HEK293 (cell line): Measurements from ENCODE around the gene TMEM176A.

Experiments used
- CTCF ChIA-PET: fragments of 350-600 bp; formaldehyde crosslinking; extraction: SDS; loops from one replicate; lab custom pipeline; 2021; ENCODE audit warnings: antibody characterized with exemption; lab: Yijun Ruan, JAX
- POLR2A ChIA-PET: fragments of 300-600 bp; formaldehyde crosslinking; extraction: SDS; loops from one replicate; lab custom pipeline; 2020; ENCODE audit warnings: antibody characterized with exemption, inconsistent platforms; lab: Yijun Ruan, JAX
- H3K27ac ChIP-seq: fragments of 200-500 bp; sonication (Bioruptor generic); 2 replicates; pipeline ENCODE4 v1.5.1; 2014; ENCODE audit warnings: low read depth, low read length, control low read depth, inconsistent platforms; ENCODE audit errors: extremely low read depth
- H3K36me3 ChIP-seq, 2 experiments: fragments of 200-500 bp in 1 of 2; sonication (Bioruptor generic) in 1 of 2; 1 replicate in 1 of 2; 2 replicates in 1 of 2; pipeline ENCODE4 v1.5.1; 2014 to 2017; ENCODE audit warnings: inconsistent platforms in 2 of 2, low read length in 2 of 2; ENCODE audit not compliant: control insufficient read depth in 2 of 2, insufficient read depth in 1 of 2
- H3K4me1 ChIP-seq: fragments of 200-500 bp; sonication (Bioruptor generic); 2 replicates; pipeline ENCODE4 v1.5.1; 2014; ENCODE audit warnings: mild to moderate bottlenecking, low read length, inconsistent platforms; ENCODE audit not compliant: control insufficient read depth, insufficient read depth
- H3K4me3 ChIP-seq: 2 replicates; pipeline ENCODE4 v1.5.1; 2011; ENCODE audit warnings: low read depth, mild to moderate bottlenecking, control low read depth, low read length, moderate library complexity
- H3K9me3 ChIP-seq: fragments of 200-500 bp; sonication (Bioruptor generic); 2 replicates; pipeline ENCODE4 v1.5.1; 2014; ENCODE audit warnings: low read depth, low read length, inconsistent platforms; ENCODE audit not compliant: control insufficient read depth, insufficient read depth
- CTCF ChIP-seq: fragments of 450-650 bp; formaldehyde crosslinking; IDR thresholded peaks from 2 replicates; pipeline ENCODE4 v1.5.1; 2016; ENCODE audit warnings: missing biosample characterization, missing genetic modification characterization
- ZNF146 ChIP-seq: fragments of 450-650 bp; formaldehyde crosslinking; IDR thresholded peaks from 2 replicates; pipeline ENCODE4 v1.5.1; 2016; ENCODE audit warnings: missing biosample characterization, missing genetic modification characterization
- ZNF350 ChIP-seq: fragments of 450-650 bp; formaldehyde crosslinking; IDR thresholded peaks from 2 replicates; pipeline ENCODE4 v1.5.0; 2017; ENCODE audit warnings: missing biosample characterization, mild to moderate bottlenecking, missing genetic modification characterization
- ZNF366 ChIP-seq: fragments of 450-650 bp; formaldehyde crosslinking; conservative IDR thresholded peaks from 2 replicates; pipeline ENCODE4 v1.5.1; 2016; ENCODE audit warnings: missing biosample characterization, missing genetic modification characterization
- ZNF37A ChIP-seq: fragments of 450-650 bp; IDR thresholded peaks from 2 replicates; pipeline ENCODE4 v1.5.1; 2018; ENCODE audit warnings: missing biosample characterization, missing genetic modification characterization
- ZNF654 ChIP-seq: fragments of 450-650 bp; formaldehyde crosslinking; IDR thresholded peaks from 2 replicates; pipeline ENCODE4 v1.5.1; 2016; ENCODE audit warnings: low read depth, missing biosample characterization, missing genetic modification characterization
- ZNF677 ChIP-seq: fragments of 450-650 bp; IDR thresholded peaks from 2 replicates; pipeline ENCODE4 v1.5.0; 2018; ENCODE audit warnings: missing biosample characterization, mild to moderate bottlenecking, missing genetic modification characterization, moderate library complexity
- ZNF830 ChIP-seq: fragments of 450-650 bp; IDR thresholded peaks from 2 replicates; pipeline ENCODE4 v1.5.0; 2018; ENCODE audit warnings: missing biosample characterization, missing genetic modification characterization, low read depth, mild to moderate bottlenecking, moderate library complexity
- ZNF837 ChIP-seq: fragments of 450-650 bp; formaldehyde crosslinking; IDR thresholded peaks from 2 replicates; pipeline ENCODE4 v1.5.1; 2016; ENCODE audit warnings: missing biosample characterization, missing genetic modification characterization
- ZXDB ChIP-seq: fragments of 450-650 bp; formaldehyde crosslinking; IDR thresholded peaks from 2 replicates; pipeline ENCODE4 v1.5.1; 2016; ENCODE audit warnings: missing biosample characterization, missing genetic modification characterization
- TF ChIP-seq, protein P1 (sequence below): fragments of 450-650 bp; formaldehyde crosslinking; conservative IDR thresholded peaks from 2 replicates; pipeline ENCODE4 v1.5.1; 2016; ENCODE audit warnings: low read depth, missing biosample characterization, missing genetic modification characterization
- TF ChIP-seq, protein P2 (sequence below): fragments of 450-650 bp; formaldehyde crosslinking; IDR thresholded peaks from 2 replicates; pipeline ENCODE4 v1.5.1; 2016; ENCODE audit warnings: missing biosample characterization, missing genetic modification characterization

TMEM176A gene

DNA sequence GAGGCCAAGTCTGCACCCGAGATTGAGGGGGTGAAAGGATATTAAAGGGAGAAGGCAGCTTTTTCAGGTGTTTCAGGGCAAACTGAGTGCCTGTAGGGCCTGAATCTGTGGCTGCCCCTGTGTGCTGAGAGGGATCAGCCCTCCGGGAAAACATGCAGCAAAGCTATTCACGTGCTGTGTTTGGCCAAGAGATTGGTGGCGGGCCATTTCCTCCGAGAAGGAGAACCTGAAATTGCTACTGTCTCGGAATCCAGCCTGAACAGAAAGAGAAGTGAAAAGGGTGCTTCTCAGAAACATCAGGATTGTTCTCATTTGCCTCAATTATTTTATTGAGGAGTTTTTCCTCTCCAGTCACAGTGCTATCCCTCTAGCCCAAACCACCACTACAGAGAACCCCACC lies 47.3 kb upstream of the TMEM176A start:
- Histone ChIP-seq H3K4me1 (no peaks in the 10 kb centered on the region), H3K9me3 (no peaks in the 10 kb centered on the region), H3K36me3 (no peaks in the 10 kb centered on the region), H3K4me3 (no peak overlapping the region), H3K27ac (no peak overlapping the region)
- ChIA-PET CTCF (no interaction called here), POLR2A (no interaction called here)
- TF ChIP-seq ZNF837 (tag by site-specific recombination) = no peak
- TF ChIP-seq ZNF37A = no peak
- no peak for TF ChIP-seq ZNF830 (tag by site-specific recombination)
- TF ChIP-seq, protein P1, sequence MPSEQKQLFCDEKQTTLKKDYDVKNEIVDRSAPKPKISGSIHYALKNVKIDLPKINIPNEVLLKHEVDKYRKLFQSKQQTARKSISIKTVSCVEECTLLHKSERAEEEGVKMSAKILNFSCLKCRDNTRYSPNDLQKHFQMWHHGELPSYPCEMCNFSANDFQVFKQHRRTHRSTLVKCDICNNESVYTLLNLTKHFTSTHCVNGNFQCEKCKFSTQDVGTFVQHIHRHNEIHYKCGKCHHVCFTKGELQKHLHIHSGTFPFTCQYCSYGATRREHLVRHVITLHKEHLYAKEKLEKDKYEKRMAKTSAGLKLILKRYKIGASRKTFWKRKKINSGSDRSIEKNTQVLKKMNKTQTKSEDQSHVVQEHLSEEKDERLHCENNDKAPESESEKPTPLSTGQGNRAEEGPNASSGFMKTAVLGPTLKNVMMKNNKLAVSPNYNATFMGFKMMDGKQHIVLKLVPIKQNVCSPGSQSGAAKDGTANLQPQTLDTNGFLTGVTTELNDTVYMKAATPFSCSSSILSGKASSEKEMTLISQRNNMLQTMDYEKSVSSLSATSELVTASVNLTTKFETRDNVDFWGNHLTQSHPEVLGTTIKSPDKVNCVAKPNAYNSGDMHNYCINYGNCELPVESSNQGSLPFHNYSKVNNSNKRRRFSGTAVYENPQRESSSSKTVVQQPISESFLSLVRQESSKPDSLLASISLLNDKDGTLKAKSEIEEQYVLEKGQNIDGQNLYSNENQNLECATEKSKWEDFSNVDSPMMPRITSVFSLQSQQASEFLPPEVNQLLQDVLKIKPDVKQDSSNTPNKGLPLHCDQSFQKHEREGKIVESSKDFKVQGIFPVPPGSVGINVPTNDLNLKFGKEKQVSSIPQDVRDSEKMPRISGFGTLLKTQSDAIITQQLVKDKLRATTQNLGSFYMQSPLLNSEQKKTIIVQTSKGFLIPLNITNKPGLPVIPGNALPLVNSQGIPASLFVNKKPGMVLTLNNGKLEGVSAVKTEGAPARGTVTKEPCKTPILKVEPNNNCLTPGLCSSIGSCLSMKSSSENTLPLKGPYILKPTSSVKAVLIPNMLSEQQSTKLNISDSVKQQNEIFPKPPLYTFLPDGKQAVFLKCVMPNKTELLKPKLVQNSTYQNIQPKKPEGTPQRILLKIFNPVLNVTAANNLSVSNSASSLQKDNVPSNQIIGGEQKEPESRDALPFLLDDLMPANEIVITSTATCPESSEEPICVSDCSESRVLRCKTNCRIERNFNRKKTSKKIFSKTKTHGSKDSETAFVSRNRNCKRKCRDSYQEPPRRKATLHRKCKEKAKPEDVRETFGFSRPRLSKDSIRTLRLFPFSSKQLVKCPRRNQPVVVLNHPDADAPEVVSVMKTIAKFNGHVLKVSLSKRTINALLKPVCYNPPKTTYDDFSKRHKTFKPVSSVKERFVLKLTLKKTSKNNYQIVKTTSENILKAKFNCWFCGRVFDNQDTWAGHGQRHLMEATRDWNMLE = no peak
- no peak for TF ChIP-seq ZXDB (tag by site-specific recombination)
- TF ChIP-seq ZNF350 (tag by site-specific recombination) = no peak

DNA sequence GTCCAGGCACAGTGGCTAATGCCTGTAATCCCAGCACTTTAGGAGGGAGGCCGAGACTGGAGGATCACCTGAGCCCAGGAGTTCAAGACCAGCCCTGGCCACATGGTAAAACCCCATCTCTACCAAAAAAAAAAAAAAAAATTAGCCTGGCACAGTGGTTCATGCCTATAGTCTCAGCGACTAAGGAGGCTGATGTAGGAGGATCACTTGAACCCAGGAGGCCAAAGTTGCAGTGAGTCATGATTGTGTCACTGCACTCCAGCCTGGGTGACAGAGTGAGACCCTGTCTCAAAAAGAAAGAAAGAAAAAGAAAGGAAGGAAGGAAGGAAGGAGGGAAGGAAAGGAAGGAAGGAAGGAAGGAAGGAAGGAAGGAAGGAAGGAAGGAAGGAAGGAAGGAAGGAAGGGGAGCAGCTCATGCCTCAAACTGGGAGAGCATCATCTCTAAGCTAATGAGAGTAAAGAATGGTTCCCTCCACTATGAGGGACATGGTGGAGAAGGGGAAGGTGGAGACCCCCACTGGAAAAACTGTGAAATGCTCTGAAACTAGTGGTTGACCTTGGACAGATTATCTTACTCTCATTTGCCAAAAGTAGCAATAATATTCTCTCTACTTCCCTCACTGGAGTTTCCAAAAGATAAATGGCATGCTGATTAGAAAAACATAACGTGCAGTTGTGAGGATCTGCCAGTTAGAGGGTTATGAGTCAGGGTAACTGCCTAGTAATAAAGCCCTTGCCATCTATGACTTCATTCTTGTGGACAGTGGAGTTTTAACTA lies 46.6 kb upstream of the TMEM176A start:
- CTCF ChIA-PET = no interaction called here
- no peak overlapping the region for H3K27ac ChIP-seq
- POLR2A ChIA-PET = no interaction called here
- H3K4me1 ChIP-seq = no peaks in the 10 kb centered on the region
- H3K4me3 ChIP-seq = no peak overlapping the region
- peak; percentile 91 for TF ChIP-seq ZNF366
- TF ChIP-seq, protein P2, sequence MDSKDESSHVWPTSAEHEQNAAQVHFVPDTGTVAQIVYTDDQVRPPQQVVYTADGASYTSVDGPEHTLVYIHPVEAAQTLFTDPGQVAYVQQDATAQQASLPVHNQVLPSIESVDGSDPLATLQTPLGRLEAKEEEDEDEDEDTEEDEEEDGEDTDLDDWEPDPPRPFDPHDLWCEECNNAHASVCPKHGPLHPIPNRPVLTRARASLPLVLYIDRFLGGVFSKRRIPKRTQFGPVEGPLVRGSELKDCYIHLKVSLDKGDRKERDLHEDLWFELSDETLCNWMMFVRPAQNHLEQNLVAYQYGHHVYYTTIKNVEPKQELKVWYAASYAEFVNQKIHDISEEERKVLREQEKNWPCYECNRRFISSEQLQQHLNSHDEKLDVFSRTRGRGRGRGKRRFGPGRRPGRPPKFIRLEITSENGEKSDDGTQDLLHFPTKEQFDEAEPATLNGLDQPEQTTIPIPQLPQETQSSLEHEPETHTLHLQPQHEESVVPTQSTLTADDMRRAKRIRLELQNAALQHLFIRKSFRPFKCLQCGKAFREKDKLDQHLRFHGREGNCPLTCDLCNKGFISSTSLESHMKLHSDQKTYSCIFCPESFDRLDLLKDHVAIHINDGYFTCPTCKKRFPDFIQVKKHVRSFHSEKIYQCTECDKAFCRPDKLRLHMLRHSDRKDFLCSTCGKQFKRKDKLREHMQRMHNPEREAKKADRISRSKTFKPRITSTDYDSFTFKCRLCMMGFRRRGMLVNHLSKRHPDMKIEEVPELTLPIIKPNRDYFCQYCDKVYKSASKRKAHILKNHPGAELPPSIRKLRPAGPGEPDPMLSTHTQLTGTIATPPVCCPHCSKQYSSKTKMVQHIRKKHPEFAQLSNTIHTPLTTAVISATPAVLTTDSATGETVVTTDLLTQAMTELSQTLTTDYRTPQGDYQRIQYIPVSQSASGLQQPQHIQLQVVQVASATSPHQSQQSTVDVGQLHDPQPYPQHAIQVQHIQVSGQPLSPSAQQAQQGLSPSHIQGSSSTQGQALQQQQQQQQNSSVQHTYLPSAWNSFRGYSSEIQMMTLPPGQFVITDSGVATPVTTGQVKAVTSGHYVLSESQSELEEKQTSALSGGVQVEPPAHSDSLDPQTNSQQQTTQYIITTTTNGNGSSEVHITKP = peak; percentile 58
- TF ChIP-seq ZNF146 = no peak
- TF ChIP-seq ZNF654 (tag by site-specific recombination) = peak; percentile 30; the same call in 1 of the 2 replicates
- TF ChIP-seq CTCF (tag by site-specific recombination) = 0 out of 2 replicates have a peak, but pooled peaks have one; percentile 29
- TF ChIP-seq ZNF677 (tag by site-specific recombination) = no peak
- no peaks in the 10 kb centered on the region for H3K36me3 ChIP-seq
- H3K9me3 ChIP-seq = no peaks in the 10 kb centered on the region
